Hepatocyte (in vitro differentiated cells): ENCODE measurements around the gene SURF2.

ENCODE experiments used
- EZH2phosphoT487 ChIP-seq: fragments of 200-600 bp; sonication (generic); IDR thresholded peaks from one replicate; pipeline ENCODE4 v1.6.1; 2018; ENCODE audit warnings: antibody characterized with exemption, mild to moderate bottlenecking, low read depth, moderate library complexity; ENCODE audit not compliant: unreplicated experiment, severe bottlenecking
- TF ChIP-seq, protein P1 (sequence below): fragments of 200-600 bp; sonication (generic); IDR thresholded peaks from 2 replicates; pipeline ENCODE4 v1.5.1; 2016; ENCODE audit warnings: antibody characterized with exemption, mild to moderate bottlenecking; ENCODE audit not compliant: poor library complexity

DNA sequence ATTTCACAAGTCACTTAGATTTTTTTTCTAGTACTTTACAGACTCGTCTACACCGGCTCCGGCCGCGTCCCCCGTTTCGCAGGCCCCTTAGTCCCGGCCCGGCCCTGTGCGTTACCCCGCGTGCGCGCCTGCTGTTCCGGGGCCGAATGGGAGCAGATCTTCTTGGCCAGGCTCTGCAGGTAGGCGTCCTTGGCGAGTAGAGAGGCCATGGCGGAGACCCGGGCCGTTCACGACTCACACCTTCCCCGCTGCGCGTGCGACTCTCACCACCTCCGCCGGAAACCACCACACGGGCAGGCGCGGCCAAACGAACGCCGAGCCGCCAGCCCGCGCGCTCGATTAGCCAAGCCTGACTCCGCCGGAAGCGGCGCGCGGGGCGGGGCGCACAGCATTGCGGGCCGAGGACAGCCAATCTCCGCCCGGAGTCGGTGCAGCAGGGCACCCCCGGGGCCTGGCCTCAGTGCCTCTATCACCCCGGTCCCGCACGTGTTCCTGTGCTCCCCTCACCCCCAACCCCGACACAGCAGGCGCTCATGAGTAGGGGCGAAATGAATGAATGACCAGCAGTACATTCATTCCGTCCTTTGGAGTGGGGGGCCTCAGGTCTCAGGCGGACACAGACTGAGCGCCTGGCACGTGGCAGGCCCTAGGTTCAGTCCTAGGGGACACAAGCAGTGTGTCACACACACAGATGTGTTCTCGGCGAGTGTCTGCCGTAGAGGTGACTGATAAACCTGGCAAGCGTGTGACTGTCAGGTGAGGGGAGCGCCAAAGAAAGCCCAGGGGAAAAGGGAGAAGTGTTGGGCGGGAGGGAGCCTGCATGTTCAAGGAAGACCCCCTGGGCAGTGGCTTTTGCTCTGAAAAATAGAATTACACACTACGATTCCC is 20.2 kb upstream of the SURF2 start, which contains the start of gene SURF6:
- TF ChIP-seq, protein P1, sequence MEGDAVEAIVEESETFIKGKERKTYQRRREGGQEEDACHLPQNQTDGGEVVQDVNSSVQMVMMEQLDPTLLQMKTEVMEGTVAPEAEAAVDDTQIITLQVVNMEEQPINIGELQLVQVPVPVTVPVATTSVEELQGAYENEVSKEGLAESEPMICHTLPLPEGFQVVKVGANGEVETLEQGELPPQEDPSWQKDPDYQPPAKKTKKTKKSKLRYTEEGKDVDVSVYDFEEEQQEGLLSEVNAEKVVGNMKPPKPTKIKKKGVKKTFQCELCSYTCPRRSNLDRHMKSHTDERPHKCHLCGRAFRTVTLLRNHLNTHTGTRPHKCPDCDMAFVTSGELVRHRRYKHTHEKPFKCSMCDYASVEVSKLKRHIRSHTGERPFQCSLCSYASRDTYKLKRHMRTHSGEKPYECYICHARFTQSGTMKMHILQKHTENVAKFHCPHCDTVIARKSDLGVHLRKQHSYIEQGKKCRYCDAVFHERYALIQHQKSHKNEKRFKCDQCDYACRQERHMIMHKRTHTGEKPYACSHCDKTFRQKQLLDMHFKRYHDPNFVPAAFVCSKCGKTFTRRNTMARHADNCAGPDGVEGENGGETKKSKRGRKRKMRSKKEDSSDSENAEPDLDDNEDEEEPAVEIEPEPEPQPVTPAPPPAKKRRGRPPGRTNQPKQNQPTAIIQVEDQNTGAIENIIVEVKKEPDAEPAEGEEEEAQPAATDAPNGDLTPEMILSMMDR, result no peak
- no peak for TF ChIP-seq EZH2phosphoT487
